ENCODE results near the gene INSYN2B.
"Not testable (repeated sequence)": the region's sequence is repeated elsewhere in the genome, so short reads cannot be mapped to it uniquely, and the experiment has no call there.

The INSYN2B gene

DNA sequence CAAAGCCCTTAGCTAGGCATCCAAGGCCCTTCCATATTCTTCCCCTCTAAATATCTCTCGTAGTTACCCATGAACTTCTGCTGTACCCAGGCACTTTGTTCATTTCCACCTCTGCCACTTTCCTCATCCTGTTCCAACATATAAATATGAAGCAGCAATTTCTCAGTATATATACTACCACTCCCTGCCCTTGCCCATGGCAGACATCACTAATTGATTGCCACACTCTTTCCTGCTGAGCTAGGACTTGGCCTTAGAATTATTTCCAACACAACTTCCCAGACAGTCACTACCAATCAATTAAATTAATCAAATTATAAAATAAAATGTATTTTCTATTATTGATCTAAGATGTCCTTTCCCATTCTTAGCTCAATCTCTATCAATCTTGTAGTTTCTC lies 8.5 kb downstream of the INSYN2B start:
- DNase-seq (ENCODE audit: low read depth) = no peak

DNA sequence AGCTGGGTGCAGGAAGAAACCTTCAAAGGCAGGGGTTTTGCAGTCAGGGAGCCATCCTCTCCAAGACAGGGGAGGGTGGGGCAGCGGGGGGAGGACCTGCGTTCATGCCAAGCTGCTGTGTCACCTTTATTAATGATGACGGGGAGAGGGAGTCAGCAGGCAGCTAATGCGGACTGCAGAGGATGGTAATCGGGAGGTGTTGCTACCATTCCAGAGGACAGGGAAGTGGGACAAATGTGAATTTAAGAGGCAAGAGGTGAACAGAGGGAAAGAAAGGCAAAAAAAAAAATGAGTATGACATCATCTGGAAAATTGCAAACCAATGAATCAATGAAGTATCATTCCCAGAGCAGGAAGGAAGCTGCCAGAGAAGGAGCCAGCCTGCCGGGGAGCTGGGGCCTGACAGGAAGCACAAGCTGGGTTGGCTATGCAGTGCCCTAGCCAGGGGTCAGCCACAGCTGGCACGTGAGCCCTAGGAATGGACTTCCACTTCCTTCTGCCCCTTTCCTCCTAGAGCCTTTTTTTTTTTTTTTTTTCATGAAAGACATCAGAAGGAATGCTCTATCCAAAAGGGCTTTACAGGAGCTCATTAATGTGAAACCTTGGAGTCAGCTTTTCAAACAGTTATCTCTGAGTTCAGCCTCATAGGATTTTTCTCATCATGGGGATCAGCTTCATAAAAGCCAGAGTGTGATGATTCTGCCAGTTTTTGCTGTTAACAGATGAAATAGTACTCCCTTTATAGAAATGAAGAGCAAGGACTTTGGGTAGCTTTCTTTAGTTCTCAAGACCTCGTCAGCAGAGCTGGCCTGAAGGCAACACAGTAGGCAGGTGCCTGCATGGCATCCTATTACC lies 9.2 kb downstream of the INSYN2B start:
- no peak for DNase-seq (ENCODE audit: low read depth)

DNA sequence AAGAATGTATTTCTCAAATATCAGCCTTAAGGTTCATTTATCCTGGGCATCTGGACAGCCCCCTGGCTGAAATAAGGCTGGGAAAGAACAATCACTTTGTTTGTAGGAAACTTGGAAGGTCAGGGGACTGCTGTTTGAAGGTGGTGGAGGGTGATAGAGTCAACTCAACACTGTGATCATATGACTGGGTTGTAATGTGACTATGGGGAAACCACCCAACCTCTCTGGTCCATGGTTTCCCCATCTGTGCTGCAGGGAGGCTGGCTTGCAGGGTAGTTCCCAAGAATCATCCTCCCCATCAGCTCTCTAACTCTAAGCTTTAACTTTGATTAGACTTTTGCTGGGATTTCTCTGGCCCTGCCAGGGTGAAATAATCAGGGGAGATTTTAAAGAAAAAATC lies 10.0 kb downstream of the INSYN2B start:
- no peak for DNase-seq (ENCODE audit: low read depth)

DNA sequence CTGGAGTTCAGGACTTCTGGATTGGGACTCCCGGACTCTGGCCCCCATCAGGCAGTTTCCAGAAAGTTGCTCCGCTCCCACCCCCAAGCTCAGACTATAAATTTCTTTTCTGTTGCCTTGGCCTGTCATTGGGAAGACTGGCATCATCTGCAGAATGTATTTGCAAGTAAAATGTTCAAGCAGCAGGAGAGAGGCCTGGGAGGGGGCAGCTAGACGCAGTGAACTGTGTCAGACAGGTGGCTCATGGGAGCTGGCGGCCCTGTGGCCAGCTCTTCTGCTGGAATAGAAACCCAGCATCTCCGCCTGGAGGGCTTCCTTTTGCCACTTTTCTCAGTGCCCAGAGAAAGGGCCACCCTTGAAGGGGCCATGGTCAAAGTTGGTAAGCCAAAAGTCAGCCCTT lies 16.0 kb downstream of the INSYN2B start:
- no peak for DNase-seq (ENCODE audit: low read depth)

DNA sequence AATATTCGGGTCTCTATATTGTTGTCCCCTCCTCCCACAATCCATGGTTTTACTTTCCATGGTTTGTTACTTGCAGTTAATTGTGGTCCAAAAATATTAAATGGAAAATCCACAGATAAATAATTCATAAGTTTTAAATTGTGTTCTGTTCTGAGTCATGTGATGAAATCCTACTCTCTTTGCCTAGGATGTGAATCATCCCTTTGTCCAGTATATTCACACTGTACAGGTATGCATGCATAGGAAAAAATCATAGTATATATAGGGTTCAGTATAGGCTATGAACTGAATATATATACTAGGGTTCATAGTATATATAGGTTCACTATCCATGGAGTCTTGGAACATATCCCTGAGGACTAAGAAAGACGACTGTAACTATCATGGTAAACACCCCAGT lies 19.6 kb downstream of the INSYN2B start:
- no peak for DNase-seq (ENCODE audit: low read depth)

DNA sequence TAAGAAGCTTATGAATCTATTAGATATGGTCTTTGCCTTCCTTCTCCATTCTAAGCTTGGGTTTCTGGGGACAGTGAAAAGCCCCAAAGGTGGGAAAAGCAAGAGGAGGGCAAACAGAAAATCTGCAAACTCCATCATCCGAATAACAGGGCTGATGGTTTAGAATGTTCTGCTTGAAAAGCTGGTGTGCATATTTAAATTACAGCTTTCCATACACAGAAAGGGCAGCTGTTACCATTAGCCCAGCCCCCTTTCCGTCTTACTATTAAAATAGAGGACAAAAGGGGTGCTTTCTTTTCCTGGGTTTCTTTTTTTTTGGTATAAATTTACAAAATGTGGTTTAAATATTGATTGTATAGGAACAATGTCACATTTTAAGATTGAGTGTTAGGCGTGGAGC lies 22.0 kb downstream of the INSYN2B start:
- no peak for DNase-seq (ENCODE audit: low read depth)

DNA sequence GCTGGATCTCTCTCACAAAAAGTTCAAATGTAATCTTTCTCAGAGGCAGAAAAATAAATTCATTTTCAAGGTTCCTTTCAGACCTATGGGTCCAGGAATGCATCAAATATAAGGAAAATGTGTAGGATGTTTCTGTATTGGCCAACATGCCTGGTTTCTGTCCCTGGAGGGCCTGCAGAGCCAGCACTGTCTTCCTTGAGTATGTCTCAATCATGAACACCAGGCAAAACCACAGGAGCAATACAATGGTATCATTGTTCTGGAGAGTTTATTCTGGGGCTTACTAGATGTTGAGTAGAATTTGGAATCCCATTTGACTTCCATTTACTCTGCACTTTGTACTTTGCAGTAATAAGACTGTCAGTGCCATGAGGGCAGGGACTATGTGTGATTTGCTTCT lies 23.5 kb downstream of the INSYN2B start:
- no peak for DNase-seq (ENCODE audit: low read depth)

DNA sequence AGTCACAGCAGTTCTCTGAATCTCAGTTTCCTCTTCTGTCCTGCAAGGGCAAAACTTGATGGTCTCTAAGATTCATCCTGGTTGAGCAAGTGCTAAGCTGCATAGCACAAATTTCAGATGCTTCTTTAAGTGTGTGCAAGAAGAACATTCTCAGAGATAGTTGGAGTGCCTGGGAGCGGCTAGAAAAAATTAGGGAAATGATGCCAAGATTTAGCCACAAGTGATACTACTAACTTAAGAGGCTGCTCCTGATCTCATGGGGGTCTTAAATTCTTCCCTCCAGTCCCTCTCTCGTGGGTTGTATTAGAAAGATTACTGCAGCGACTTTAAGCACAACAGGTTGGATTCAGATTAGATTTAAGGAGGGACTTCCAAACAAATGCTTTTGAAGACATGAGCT lies 24.2 kb downstream of the INSYN2B start:
- no peak for DNase-seq (ENCODE audit: low read depth)

DNA sequence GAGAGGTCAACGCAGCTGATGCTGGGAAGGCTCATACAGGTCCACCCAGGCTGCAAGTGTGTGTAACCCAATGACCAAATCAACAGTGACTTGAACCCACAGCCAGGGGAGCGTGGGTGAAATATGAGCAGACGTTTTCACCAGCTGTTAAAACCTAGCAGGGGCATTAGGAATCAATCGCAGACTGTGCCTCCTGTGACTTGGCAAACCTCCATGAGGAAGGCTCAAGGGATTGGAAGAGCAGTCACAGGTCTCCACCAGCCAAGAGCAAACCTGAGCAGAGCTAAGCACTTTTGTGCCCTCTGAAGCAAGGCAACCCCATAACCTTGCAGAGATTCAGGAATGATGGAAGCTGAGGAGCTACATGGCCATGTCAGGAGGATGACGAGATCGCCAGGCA lies 25.5 kb downstream of the INSYN2B start:
- no peak for DNase-seq (ENCODE audit: low read depth)

DNA sequence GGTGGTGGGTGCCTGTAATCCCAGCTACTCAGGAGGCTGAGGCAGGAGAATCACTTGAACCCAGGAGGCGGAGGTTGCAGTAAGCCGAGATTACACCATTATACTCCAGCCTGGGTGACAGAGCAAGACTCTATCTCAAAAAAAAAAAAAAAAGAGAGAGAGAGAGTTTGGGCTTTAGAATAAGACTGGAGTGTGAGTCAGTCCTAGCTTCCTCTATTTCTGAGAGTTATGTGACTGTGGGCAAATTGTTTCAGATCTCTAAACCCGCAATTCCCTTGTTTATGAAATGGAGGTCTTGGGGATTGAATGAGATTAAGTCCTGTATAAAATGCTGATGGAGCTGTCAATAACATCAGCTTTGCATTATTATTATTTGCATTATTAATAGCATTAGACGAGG lies 27.1 kb downstream of the INSYN2B start:
- not testable (repeated sequence) for DNase-seq (ENCODE audit: low read depth)

DNA sequence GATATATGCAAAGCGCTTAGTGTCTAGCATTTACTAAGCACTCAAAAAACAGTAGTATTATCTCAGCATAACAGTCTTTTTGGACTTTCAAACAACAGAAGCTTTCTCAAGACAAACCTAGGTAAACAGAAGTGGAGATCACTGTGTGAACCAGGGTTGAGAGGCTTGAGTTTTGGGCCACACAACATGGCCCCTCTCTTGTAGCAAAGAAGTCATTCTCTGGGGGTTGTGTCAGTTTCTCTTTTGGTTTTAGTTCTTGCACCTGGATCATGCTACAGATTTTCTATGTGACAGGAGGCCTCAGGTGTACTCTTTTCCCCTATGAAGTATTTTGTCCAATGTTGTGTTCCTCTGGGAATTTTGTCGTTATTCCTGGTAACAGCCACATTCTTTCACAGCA lies 30.0 kb downstream of the INSYN2B start:
- DNase-seq (ENCODE audit: low read depth) = no peak

DNA sequence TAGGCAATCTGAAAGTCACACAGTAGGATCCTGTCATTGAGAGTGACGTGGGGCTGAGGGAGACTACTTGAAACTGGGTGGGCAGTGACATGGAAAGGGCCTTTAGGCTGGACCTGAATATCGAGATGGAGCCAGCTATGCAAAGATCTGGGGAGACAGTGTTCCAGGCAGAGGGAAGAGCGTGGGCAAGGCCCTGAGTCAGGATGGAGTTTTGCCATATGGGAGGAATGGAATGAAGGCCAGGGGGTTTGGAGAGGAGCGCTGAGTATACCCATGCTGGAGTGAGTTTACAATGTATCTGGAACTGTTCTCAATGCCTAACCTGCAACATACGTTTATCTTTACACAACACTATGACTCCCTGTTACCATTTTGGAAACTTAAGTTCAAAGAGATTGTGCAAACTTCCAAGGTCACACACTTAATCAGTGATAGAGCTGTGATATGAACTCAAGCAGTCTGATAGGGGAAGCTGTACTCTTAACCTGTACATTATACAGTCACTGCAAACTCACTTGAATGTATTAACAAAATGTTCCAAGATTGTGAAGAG lies 33.5 kb downstream of the INSYN2B start:
- no peak for DNase-seq (ENCODE audit: low read depth)

DNA sequence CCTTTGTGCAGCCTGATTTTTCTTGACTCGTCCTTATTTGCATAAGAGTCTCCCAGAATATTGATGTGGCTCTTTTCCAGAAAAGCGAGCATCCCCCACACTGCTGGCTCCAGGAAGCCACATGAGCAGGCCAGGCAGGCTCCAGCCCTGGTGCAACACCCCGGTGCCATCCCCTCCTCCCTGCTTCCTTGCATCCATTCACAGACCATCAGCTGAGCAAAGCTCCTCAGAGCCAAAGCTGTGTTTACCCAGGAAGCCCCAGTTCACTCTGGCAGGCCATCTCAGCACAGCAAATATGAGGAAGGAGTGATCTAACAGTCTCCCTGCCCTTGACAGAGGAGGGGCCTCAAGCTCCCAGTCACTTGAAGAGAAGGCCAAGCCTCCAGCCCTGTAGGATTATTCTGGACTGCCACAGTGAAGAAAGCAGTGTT lies 34.4 kb downstream of the INSYN2B start:
- DNase-seq (ENCODE audit: low read depth) = no peak

DNA sequence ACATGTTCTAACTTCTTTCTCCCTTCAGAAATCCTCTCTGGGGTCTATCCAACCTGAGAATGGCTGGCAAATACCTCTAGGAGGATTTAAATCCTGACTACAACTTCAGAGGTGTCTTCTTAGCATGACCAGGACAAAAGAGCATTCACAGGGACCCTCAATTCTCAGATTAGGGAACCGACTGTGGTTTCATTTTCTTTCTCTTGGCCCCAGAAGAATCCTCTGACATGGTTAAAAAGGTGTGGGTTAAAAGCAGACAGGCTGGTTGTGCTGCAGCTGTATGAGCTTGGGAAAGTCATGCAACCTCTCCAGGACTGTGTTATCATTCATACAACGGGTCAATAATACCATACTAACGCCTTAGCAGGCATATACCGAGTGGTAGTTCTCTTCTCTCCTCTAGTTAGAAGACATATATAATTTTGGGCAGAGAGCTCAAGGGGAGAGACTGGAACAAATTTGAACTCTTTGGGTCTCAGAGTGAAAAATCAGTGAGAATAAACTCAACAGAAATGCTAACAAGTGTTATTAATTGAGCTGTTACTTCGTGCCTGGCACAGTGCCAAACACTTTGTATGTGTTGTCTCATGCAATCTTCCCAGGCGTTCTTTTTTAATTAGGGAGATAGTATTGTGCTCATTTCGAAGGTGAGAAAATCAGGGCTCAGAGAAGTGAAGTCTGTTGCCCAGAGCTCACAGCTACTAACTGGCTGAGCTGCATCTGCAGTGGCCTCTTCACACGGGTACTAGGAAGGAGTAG lies 35.2 kb downstream of the INSYN2B start:
- no peak for DNase-seq (ENCODE audit: low read depth)

DNA sequence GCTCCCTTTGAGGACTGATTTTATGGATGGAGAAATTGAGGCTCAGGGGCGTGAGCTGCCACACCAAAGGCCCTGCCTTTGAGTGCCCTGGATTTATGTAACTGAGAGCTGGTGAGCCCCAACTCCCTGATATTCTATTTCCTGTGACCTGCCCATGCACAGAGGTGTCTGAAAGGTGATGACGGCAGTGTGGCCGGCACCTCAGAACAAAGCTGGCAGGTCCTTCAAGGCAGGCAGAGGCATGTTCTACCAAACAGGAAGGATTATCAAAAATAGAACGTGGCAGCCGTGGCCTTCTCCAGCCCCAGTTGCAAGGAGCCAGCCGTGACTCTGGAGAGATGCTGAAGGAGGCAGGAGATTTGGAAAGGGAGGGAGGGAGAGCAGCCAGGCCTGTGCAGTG lies 36.2 kb downstream of the INSYN2B start:
- DNase-seq (ENCODE audit: low read depth) = no peak

DNA sequence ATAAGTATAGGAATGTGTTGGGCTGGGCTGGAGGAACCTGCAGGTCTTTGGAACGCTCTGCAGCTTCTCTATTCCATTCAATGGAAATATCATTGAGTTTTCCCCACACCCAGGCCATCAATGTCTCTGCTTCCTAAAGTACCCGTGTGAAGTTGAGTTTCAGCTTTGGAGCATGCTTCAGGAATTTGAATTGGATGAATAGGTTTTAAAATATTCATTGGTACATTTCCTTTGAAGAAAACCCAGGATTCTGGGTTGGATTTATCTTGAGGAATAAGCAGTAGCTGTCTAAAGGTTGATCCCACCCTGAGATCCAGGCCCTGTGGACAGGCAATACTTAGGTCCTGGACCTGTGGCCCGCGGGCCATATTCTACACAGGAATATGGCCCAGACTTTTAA lies 37.3 kb downstream of the INSYN2B start:
- no peak for DNase-seq (ENCODE audit: low read depth)

DNA sequence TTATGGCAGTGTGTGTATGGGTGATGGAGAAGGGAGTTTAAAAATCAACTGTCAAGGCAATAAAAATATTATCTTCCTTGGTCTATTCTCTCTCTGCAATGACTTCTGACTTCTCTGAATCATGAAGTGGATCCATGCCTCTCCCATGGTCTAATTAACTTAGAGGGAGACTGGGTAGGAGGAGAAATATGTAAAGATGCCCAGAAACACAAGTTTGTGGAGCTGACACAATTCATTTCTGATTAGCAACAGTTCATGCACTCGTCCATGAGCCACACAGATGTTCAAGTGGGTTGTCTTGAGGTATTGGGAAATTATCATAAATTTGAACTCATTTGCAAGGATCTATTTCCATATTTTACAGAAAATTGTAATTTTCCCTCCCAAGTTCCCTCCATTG lies 38.1 kb downstream of the INSYN2B start:
- no peak for DNase-seq (ENCODE audit: low read depth)

DNA sequence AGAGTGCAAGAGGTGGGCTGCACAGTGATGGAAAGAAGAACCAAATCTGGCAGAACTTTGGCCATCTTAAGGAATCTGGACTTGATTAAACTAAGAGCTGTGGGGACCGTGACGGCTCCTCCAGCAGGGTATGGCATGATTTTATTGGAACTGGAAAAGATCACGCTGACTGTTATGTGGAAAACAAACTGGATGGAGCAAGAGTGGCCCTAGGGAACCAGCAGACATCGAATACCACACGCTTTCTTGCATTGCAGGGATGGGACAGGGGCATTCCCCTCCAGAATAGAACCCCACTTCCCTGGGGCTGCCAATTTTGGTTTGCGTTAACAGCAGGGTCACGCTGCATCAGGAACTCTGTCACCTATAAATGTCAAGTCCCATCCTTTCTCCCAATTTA lies 38.8 kb downstream of the INSYN2B start:
- no peak for DNase-seq (ENCODE audit: low read depth)

DNA sequence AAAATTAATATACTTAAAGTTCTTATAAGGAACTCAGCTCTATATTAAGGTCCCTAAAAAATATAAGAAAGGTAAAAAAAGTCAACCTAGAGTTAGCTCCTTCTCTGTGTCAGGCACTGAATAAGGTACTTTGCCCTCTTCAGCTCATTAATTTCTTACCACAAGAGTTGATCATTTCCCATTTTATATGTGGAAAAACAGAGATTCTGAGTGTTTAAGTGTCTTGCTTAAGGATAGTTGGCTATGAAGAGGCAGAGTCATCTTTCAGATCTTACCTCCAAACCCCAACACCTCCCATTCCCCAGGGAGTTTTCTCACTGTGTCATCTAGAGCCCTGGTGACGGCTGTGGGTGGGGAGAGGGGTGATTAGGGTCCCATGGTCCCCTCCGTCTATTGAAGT lies 40.6 kb downstream of the INSYN2B start:
- no peak for DNase-seq (ENCODE audit: low read depth)

DNA sequence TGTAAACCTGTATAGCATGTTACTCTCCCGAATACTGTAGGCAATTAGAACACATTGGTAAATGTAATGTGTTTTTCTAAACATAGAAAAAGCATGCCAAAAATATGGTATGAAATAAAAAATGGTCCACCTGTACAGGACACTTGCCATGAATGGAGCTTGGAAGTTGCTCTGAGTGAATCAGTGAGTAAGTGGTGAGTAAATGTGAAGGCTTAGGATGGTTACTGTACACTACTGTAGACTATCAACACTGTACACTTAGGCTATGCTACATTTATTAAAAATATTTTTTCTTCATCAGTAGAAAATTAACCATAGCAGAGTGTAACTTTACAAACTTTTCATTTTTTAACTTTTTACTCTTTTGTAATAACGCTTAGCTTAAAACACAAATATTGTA lies 41.9 kb downstream of the INSYN2B start:
- no peak for DNase-seq (ENCODE audit: low read depth)

DNA sequence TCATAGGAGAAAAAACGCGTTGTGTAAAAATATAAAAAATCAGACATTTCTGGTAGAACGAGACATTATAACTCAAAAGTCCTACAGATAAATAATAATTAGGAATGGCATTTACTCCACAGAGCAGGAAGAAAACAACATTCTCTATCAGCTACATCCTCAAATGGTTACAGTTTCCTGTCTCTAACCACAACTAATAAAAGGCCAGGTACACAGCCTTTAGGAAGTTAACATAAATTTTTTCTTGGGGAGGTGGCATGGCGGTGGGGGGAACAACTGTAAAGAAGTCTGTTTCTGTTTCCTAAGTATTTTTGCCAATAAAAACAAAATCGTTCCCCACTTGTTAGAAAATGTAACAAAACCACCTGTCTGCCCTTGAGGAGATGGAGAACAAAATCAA lies 44.5 kb downstream of the INSYN2B start:
- DNase-seq (ENCODE audit: low read depth) = no peak

DNA sequence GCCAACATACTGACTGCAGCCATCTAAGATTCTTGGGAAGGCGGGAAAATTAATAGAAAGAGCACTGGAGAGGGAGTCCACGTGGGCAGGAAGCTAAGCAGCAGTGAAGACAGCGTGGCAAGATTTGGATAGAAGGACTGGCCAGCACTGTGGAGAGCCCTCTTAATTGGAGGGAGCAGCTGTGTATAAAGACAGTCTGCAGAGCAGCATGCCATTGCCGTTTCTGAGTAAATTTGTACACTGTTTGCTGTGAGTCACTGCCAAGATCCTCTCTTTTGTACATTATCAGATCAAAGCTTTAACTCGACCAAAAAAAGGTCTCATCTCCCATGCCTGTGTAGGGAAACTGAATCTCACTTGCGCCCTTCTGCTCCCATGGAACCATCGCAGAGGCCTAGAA lies 45.3 kb downstream of the INSYN2B start:
- no peak for DNase-seq (ENCODE audit: low read depth)

DNA sequence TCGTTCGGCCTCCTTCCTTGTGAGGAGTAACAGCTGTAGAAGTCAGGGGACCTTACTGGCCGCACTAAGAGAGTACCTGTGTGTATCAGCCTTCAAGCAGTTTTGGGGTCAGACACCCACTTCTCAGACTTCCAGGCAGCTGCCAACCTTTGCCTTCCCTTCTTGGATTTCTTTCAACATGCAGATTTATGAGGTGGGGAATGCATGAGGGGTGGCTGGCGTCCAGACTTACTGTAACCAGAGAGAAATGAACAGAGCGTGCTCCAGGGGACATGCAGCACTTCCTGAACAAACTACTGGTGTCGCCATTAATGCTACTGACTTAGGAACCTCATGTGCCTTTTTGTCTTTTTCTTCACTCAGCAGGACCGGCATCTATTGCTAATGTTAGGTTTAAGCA lies 46.7 kb downstream of the INSYN2B start:
- DNase-seq (ENCODE audit: low read depth) = no peak
